ENCODE data around the gene OLFM1.
"Not testable (repeated sequence)": the region's sequence is repeated elsewhere in the genome, so short reads cannot be mapped to it uniquely, and the experiment has no call there.

Gene OLFM1

GRCh38 chr9:135135929-135136315 lies 48.5 kb downstream of the OLFM1 start:
- FAIRE-seq: no peak

- no peak for FAIRE-seq
Observed at GRCh38 chr9:135136481-135136880, 49.0 kb downstream of the OLFM1 start.

GRCh38 chr9:135136991-135137832 lies 49.7 kb downstream of the OLFM1 start:
- FAIRE-seq: no peak

GRCh38 chr9:135138078-135138855 lies 50.8 kb downstream of the OLFM1 start:
- FAIRE-seq: no peak

- no peak for FAIRE-seq
Observed at GRCh38 chr9:135139366-135139959, 52.0 kb downstream of the OLFM1 start.

- no peak for FAIRE-seq
Observed at GRCh38 chr9:135141183-135141774, 53.8 kb downstream of the OLFM1 start.

GRCh38 chr9:135144581-135145170 lies 57.2 kb downstream of the OLFM1 start:
- no peak for FAIRE-seq

GRCh38 chr9:135145312-135145711 lies 57.8 kb downstream of the OLFM1 start:
- no peak for FAIRE-seq

GRCh38 chr9:135146241-135146640 lies 58.8 kb downstream of the OLFM1 start:
- no peak for FAIRE-seq

GRCh38 chr9:135146766-135147473 lies 59.5 kb downstream of the OLFM1 start:
- no peak for FAIRE-seq

- no peak for FAIRE-seq
Observed at GRCh38 chr9:135147474-135147805, 60.0 kb downstream of the OLFM1 start.

GRCh38 chr9:135147938-135148337 lies 60.5 kb downstream of the OLFM1 start:
- FAIRE-seq: no peak

- no peak for FAIRE-seq
Observed at GRCh38 chr9:135148386-135148785, 60.9 kb downstream of the OLFM1 start.

- not testable (repeated sequence) for FAIRE-seq
Observed at GRCh38 chr9:135149901-135150300, 62.4 kb downstream of the OLFM1 start.

GRCh38 chr9:135150981-135151380 lies 63.5 kb downstream of the OLFM1 start:
- FAIRE-seq: no peak

- FAIRE-seq: no peak
Observed at GRCh38 chr9:135151757-135152613, 64.5 kb downstream of the OLFM1 start.

GRCh38 chr9:135152614-135153334 lies 65.3 kb downstream of the OLFM1 start:
- FAIRE-seq: no peak

GRCh38 chr9:135154050-135154615 lies 66.7 kb downstream of the OLFM1 start:
- FAIRE-seq: no peak

- no peak for FAIRE-seq
Observed at GRCh38 chr9:135155396-135155795, 67.9 kb downstream of the OLFM1 start.

All from colon (tissue), 2 donors.